ENCODE data around the gene CSRP3.
A peak's percentile ranks its signal among the peaks of the same experiment; 100 is the strongest.

CSRP3 gene

GRCh38 chr11:19225581-19225980 lies 23.8 kb upstream of the CSRP3 start:
- DNase-seq: no peak

DNA sequence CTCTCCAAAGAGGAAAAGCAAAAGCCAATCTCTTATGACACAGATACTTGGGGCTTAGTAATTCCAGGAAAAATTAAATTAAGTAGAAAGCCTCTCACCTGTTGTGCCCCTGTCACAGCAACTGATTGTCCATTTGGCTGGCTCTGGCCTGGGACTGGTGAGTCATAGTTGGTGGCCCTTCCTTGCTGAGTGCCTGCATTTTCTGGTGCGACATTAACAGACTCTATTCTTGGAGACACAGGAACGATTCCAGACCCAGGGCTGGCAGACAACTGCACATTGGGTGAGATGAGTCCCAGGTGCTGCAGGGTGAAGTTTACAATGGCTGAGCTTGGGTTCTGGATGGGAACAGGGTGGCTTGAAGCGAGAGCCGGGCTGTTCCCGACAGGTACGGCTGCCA lies 23.3 kb upstream of the CSRP3 start:
- no peak for DNase-seq

DNA sequence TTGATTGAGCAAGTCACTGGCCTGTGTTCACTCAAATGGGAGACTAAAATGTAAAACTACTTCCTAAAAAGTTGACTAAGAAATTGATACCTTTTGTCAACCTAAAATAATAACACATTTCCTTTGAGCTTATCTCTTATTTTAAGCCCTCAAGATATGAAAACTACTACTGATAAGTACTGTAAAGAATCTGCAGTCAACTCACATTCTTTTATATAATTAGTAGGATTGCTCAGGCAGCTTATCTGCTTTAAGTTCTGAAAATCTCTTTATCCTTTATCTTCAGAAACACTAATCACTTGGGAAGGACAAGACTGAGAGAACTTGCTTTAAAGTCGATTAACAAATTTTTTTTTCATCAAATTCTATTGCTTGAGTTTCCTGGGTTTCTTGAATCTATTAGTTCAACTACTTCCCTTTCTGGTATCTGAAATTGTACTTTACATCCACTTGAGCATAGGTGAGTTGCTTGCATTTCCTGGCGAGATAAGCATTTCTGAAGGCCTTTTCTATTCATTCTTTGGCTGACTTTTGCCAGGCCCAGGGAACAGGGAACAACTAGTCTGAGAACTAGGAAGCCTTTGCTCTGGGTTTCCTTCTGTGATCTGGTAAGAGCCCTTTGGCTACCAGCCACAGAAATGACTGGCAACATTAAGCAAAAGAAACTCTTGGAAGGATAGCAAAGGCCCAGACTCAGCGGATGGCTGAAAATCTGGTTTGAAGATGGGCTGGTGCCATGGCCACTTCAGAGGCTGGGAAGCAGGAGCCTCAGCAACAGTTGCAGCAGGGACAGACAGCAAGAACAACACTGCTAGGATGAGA lies 19.3 kb upstream of the CSRP3 start:
- peak in 14 of 56 donors; percentile 1 to 49 (median 14) for DNase-seq

DNA sequence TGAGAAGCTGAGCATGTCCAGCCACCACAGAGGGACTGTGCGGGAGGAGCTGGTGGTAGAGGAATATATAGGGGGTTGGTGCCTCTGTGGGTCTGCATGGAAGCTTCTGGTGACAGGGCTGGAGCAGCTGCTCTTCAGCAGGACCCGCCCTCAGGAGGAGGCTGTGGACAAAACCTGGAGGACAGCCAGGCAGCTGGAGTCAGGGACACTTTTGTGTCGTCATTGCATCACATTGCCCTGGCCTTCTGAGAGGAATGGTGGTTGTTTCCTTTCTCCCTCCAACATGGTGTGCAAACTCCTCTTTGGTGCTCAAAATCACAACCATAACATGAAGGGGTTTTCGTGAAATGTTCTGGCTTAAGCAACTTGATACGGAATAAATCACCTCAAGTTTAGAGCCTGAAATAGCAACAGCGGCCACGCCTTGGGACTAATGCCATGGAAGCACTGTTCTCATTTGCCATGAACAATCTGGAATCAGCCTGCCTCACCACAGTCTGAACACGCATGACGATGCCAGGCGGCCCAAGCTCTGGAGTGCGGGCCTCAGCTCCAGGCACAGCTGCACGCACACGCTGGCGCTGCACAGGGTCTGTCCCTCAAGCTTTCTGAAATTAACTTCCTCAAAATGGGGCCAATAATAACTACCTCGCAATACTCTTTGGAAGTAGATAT lies 17.1 kb upstream of the CSRP3 start:
- peak in 23 of 56 donors; percentile 1 to 54 (median 12) for DNase-seq

- DNase-seq: peak in 20 of 56 donors; percentile 6 to 42 (median 16)
These were observed 16.4 kb upstream of the CSRP3 start for GRCh38 chr11:19218216-19218615.

DNA sequence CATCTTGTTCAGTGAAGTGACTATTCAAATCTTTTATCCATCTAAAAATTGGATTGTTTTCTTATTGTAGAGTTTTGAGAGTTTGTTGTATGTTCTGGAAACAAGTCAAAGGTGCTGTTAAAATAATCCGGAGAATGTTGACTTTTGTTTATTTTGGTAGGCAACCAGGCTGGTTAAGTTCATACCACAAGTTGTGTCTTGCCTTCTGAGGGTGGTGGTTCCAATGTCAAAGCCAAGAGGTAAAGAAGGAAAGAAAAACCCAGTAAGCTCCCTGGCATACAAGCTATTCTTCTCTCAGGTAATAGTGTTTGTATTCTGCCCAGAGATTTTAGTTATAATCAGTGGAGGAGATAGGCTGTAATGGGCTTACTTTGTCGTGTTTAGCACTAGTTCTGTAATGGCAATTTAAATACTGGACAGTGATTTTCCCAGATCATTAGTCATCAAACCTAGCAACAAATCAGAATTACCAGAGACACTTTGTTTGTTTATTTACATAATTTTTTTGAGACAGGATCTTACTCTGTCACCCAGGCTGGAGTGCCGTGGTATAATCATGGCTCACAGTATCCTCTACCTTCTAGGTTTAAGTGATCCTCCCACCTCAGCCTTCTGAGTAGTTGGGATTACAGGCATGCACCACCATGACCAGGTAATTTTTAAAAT lies 15.1 kb upstream of the CSRP3 start:
- DNase-seq: no peak

- DNase-seq: no peak
These were observed 14.2 kb upstream of the CSRP3 start for GRCh38 chr11:19216021-19216420.

DNA sequence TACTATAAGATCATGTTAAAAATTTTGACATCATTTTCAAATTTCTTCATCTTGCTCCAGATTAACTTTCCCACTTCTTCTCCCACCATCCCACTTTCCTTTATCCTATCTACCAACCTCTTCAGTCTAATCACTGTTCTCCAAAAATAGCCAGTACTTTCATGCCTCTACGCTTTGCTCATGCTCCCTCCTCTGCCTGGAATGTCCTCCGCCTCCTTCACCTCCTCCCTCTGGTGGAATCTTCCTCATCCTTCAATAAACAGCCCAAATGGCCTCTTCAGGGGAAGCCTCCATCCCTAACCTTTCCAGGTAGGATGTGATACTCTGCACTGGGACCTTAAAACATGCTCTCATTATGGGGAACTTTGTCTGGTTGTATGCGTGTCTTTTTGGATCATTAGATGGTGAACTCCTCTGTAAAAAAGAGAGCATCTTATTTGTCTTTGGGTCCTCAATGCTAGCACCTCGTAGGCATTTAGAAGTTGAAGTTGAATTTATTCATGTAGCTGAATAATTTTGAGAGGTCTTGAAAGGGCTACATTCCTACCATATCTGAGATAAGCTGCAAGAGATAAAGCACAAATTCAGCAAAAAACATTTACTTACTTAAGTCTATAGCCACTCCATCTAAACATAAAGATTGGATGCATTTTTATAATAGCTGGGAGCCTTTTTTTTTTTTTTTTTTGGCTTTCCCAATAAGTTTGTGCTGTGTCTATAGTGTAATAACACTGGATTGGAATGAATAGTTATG lies 8.0 kb upstream of the CSRP3 start:
- DNase-seq: no peak

DNA sequence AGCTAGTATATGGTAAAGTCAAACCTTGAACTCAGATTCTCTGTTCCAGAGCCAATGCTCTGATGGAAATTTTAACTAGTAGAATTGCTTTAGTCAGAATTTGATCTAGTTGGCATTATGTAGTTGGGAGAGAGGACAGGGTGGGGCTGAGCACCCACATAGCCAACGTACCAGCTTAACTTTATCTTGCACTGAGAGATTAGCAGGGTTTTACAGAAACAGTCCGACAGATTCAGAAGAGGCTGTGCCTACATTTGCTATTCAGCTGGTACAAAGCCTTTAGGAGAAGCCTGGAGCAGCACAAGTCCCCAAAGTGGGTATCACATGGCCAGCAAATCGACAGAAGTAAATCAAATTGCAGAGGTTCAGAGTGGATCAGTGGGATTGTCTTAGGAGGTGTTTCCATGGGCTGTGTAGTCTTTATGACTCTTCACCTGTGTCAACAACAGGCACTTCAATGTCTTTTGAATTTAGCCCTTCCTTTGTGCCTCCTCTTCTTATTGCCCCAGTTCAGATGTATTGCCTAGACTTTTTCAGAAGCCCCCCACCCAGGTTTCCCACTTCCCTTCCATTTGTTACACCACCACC lies 7.3 kb upstream of the CSRP3 start:
- no peak for DNase-seq

DNA sequence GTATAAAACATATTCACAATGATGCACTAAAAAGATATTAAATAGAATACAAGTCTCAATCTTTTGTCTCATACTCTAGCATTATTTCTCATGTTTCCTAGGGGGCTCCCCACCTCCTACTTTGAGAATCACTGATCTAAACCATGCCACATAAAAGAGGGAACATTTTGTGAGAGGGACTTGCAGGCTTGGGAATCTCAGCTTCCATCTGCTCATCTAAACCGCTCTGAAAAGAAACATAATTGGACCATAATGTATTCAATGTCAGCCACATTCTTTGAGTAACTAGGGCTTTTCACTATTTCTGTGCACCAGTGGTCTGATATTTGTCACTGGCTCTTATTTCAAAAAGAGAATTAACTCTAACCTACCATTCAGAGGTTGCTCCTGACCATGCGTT lies 6.4 kb upstream of the CSRP3 start:
- no peak for DNase-seq

DNA sequence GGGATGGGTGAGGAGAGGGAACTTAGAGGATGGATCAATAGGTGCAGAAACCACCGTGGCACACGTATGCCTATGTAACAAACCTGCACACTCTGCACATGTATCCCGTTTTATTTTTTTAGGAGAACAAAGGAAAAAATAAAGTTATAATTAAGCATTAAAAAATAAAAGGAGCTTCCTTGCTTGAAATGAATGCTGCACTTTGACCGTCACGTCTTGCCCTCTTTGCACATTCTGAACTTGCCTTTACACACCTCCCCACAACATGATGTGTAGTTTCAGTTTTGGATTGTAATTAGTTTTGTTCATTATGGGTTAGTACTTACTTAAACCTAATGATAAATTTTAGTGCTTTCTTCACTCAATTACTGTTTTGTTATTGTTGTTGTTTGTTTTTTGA lies 3.1 kb upstream of the CSRP3 start:
- no peak for DNase-seq

GRCh38 chr11:19200410-19201201 lies 1.2 kb downstream of the CSRP3 start:
- DNase-seq: no peak

DNA sequence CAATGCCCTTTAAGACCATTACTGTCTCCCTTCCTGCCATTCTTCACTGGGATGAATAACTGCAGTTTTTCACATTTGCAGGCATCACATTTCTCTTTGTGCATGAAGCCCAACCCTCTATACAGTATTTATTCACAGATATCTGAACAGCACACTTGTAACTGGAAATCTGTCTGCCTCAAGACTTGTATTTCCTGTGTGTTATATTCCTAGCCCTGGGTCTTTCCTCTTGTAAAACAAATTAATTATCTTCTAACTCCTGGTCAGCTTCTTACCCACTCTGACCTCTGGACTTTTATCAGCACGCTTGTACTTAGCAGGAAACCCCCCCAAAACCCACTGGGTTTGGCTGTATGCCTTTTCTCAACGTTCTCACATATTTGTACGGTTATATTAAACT lies 2.0 kb downstream of the CSRP3 start:
- no peak for DNase-seq

DNA sequence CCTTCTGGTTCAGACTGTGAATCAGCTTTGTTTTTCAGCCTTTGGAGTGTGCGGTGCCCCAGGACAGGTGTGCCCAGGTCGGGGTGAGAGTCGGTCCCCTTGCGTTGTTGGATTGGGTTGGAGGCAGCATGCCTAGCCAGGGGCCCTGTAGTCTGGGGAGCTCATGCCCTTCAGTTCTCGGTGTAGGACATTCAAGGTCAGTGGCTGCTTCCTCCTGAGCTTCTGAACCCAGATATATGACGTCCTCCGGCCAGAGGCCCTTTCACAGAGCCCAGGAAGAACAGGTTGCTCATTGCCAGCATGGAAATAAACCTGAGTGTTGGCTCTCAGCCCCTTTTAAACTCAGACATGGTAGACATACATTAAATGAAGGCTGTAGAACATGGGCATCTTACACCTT lies 2.7 kb downstream of the CSRP3 start:
- DNase-seq: no peak

DNA sequence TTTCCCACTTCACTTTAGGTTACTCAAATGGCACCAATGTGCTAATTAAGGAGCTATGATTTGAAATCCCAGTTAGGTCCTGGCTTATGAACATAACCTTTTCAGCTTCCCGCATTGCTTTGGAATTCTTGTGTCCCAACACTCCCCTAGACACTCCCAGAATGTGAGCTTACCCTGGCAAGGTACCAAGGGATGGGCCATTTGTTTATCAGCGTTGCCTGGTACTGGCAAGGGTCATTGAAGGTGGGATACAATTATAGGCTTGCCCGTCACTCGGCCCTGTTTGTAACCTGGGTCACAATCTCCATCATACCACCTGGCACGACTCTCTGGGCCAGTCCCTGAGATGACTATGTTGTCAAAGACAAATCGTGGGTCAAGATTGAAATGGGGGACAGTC lies 5.4 kb downstream of the CSRP3 start:
- DNase-seq: no peak

DNA sequence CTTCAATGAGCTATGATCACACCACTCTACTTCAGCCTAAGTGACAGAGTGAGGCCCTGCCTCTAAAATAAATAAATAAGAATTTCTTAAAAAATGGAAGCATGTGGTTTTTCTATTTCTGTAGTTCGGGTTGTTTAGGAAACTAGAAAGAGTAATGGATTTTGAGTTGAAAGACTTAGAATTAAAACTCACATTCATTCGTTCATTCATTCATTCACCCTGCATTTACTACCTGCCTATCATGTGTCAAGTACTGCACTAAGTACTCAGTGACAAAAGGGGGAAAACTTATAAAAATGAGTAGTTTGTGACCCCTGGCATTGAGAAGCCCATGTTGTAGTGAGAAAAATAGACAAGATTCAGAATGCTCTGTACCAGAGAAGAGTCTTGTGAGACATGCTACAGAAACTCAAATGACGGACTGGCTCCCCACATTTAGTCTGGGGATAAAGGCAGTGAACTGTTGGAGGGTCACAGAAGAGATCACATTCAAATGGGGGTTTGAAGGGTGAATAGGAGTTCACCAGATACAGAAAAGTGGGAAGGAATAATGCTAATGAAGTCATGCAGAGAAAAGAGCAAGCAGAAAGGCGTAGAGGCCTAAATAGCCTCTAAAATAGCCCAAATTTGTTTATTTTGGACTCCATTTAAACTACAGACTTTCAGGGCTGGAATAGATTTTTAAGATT lies 7.0 kb downstream of the CSRP3 start:
- no peak for DNase-seq

DNA sequence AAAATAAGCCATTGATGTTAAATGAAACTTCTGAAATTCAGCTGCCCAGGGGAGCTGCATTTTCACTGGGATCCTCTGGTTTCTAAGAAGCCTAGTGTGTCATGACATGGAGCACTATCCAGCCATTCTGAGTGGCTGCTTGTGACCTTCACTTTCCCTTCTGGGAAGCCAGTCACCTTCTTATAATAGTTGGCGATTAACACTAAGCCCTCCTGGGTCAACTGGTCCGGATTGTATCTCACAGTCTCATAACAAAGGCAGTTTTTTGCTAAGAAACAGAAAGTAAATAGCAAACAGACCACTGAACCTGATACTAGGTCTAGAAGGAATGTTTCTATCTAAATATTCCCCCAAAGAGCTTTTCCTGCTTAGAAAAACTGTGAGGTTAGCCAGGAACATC lies 7.9 kb downstream of the CSRP3 start:
- DNase-seq: no peak

DNA sequence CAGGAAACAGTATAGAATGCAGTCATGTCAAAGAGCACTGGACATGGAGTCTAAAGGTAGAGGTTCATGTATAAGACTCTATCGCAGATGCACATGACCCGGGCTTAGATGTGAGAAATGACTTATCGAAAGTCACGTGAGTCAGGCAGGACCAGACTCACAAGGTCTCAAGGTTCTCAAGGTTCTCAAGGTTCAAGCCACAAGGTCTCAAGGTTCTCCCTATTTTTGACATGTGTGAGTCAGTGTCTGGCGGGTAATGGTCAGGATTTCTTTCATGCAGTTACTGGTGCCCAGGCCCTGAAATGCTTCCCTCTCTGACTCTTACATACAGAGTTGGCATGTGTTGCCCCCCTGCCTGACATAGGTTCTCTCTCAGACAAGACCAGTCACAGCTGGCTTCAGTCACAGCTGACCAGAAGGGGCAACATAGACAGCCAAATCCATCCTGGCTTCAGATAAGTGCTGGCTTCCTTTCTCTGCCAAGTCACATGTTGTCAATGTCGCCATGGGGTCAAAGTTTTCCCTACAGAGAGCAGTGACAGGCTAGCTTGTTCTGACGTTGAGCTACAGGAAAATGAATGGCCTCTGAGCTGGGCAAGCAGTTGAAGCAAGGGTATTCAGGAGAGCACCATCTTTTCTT lies 10.1 kb downstream of the CSRP3 start:
- DNase-seq: peak in 1 of 56 donors; percentile 3

GRCh38 chr11:19187833-19188258 lies 13.9 kb downstream of the CSRP3 start:
- DNase-seq: peak in 40 of 56 donors; percentile 3 to 75 (median 29)

All from nucleus accumbens (tissue), 56 donors.